ENCODE measurements around the gene DCHS2.

- TF ChIP-seq CTCF (IDR thresholded peaks at IDR 0.05 in 2 of 3, conservative IDR thresholded peaks at IDR 0.05 in 1 of 3; ENCODE audit: control insufficient read depth in 2 of 3, extremely low read depth in 1 of 3, insufficient read depth in 1 of 3, low read depth in 3 of 3, low read length in 3 of 3): no peak
- TF ChIP-seq STAT1 (conservative IDR thresholded peaks at IDR 0.05): no peak
- no peak for TF ChIP-seq CHD2 (IDR thresholded peaks at IDR 0.05; ENCODE audit: borderline replicate concordance, low read depth, low read length)
Measured at GRCh38 chr4:154471526-154472331, 19.9 kb downstream of the DCHS2 start.

Data from GM12878 (cell line).